Sigmoid colon (tissue), 7 donors: ENCODE data around the gene PEX14. TPM values are rescaled to one million over a fixed set of nuclear protein-coding genes. Genes with fewer than 3 reads are reported as not detected.
A peak's percentile ranks its signal among the peaks of the same experiment; 100 is the strongest.

Source experiments
- DNase-seq: peaks from one replicate; pipeline ENCODE4 v3.0.0-alpha.2; 2019
- H3K27ac ChIP-seq, 4 donors: fragments of 200-600 bp; sonication (generic); one replicate each; pipeline ENCODE4 v1.5.1; 2016 to 2019; ENCODE audit warnings: mild to moderate bottlenecking in 1 of 4
- H3K27me3 ChIP-seq, 3 donors: fragments of 200-600 bp; sonication (generic); one replicate each; pipeline ENCODE4 v1.5.1; 2019; ENCODE audit warnings: mild to moderate bottlenecking in 1 of 3
- H3K36me3 ChIP-seq, 4 donors: fragments of 200-600 bp; sonication (generic); one replicate each; pipeline ENCODE4 v1.5.1; 2016 to 2019
- H3K4me1 ChIP-seq, 4 donors: fragments of 200-600 bp; sonication (generic); one replicate each; pipeline ENCODE4 v1.5.1; 2017 to 2019
- H3K4me3 ChIP-seq, 4 donors: fragments of 200-600 bp; sonication (generic); one replicate each; pipeline ENCODE4 v1.5.1; 2017 to 2019; ENCODE audit warnings: mild to moderate bottlenecking in 2 of 4, moderate library complexity in 1 of 4
- H3K9me3 ChIP-seq, 4 donors: fragments of 200-600 bp in 3 of 4; sonication (generic) in 3 of 4; one replicate each; pipeline versions ENCODE4 v1.5.1 to v1.6.1; 2013 to 2019
- EP300 ChIP-seq, 4 donors: sonication (generic); formaldehyde crosslinking; IDR thresholded peaks; one replicate each; pipeline ENCODE4 v1.6.1; 2017; ENCODE audit warnings: antibody characterized with exemption in 4 of 4
- POLR2A ChIP-seq, 2 donors: fragments of 450-650 bp; IDR thresholded peaks; one replicate each; pipeline ENCODE4 v1.6.1; 2016; ENCODE audit warnings: antibody characterized with exemption in 2 of 2, mild to moderate bottlenecking in 2 of 2, moderate library complexity in 2 of 2
- POLR2AphosphoS5 ChIP-seq, 4 donors: sonication (generic); formaldehyde crosslinking; IDR thresholded peaks; one replicate each; pipeline ENCODE4 v1.6.1; 2017; ENCODE audit warnings: antibody characterized with exemption in 4 of 4
- WGBS, 2 donors: extraction: QIAGEN DNeasy Blood & Tissue Kit; methylation state at CpG; one replicate each; pipeline ENCODE4 v1.1.7; 2013; 5-methylcytosine and 5-hydroxymethylcytosine counted together
- intact Hi-C: fragments of 100-400 bp; cut with DNase I; formaldehyde crosslinking; loops from one replicate; pipeline ENCODE4 v1.15.1; 2023
- polyA plus RNA-seq, 3 donors: library from polyadenylated mRNA; stranded (reverse); fragments of 200-250 nt; gene quantifications; one replicate each; pipeline ENCODE4 v1.2.3, GENCODE V29; 2013
- total RNA-seq, 4 donors: library from RNA; depleted of rRNA; stranded (reverse); fragments of >200 nt; gene quantifications; one replicate each; pipeline ENCODE4 v1.1.0, GENCODE V29; 2016
- TF ChIP-seq, protein P1 (sequence below), 4 experiments: fragments of 450-650 bp in 3 of 4; fragments of 200-600 bp in 1 of 4; IDR thresholded peaks; one replicate each; pipeline ENCODE4 v1.5.1; 2016 to 2019; ENCODE audit warnings: antibody characterized with exemption in 4 of 4, mild to moderate bottlenecking in 3 of 4, moderate library complexity in 2 of 4
- donor health status: healthy with polysubstance abuse.
- donor health status: Bipolar disorder and iron deficiency.
- donor health status: healthy.

The PEX14 gene
- total and polyA plus RNA-seq, 7 donors, result 8.3 to 23.3 (median 14.4) TPM

- 79% methylated on average over 6 of the region's 6 CpGs for WGBS, 2 donors
- TF ChIP-seq EP300 (IDR thresholded peaks at IDR 0.05), result no peak
- TF ChIP-seq, protein P1, sequence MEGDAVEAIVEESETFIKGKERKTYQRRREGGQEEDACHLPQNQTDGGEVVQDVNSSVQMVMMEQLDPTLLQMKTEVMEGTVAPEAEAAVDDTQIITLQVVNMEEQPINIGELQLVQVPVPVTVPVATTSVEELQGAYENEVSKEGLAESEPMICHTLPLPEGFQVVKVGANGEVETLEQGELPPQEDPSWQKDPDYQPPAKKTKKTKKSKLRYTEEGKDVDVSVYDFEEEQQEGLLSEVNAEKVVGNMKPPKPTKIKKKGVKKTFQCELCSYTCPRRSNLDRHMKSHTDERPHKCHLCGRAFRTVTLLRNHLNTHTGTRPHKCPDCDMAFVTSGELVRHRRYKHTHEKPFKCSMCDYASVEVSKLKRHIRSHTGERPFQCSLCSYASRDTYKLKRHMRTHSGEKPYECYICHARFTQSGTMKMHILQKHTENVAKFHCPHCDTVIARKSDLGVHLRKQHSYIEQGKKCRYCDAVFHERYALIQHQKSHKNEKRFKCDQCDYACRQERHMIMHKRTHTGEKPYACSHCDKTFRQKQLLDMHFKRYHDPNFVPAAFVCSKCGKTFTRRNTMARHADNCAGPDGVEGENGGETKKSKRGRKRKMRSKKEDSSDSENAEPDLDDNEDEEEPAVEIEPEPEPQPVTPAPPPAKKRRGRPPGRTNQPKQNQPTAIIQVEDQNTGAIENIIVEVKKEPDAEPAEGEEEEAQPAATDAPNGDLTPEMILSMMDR (IDR thresholded peaks at IDR 0.05), result no peak
- no peak for TF ChIP-seq POLR2AphosphoS5 (IDR thresholded peaks at IDR 0.05)
- no peak for TF ChIP-seq POLR2A (IDR thresholded peaks at IDR 0.05)
- Histone ChIP-seq H3K9me3 (no peaks in the 10 kb centered on the region), H3K4me1 (peaks cover 0 to 28% (median 18%) of the 10 kb centered on the region in 4 donors), H3K36me3 (no peaks in the 10 kb centered on the region), H3K4me3 (no peak overlapping the region), H3K27ac (no peak overlapping the region), H3K27me3 (no peaks in the 10 kb centered on the region)
- no peak for DNase-seq
- intact Hi-C loops, result no loop called here
These were observed 122.0 kb downstream of the PEX14 start for GRCh38 chr1:10596780-10597179.

DNA sequence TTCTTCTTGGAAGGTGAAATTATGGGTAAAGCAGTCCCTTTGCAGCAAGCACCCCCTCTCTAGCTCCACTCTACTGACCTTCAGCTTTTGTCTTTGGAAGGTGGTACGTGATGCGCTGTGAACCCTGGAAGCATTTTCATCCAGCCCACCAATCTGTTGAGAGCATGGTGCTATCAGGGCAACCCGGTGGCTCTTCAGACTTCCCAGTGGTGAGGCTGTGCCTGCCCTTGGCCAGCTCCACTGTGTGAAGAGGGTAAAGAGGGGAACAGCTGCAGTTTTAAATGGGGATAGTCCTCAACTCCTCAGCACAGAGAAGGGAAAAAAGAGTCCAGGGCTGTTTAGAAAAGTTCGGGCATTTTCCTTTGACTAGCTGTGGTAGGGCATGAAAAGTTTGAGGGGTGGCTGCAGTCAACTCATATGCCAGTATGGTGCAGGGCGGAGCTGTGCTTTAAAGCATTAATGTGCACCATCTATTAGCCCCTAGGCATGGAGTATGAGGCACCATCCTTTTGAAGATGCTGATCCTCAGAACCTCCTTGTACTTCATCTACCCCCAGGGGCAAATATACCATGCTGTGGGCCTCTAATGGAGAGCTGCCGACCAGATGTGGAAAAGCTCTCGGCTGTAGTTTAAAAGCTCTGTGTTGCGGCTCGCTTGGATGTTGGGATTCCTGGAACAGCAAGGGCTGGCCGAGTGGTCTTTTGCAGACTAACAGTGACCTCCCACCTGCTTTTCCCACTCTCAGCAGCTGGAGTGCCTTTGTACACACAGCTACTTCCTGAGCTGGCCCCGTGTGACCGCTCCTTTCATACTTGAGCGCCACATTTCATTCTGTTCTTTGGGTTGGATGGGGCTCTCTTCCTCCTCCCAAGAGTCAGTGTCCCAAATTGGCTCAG, 123.0 kb downstream of the PEX14 start:
- no peak for TF ChIP-seq EP300 (IDR thresholded peaks at IDR 0.05)
- TF ChIP-seq POLR2AphosphoS5 (IDR thresholded peaks at IDR 0.05), result no peak
- TF ChIP-seq POLR2A (IDR thresholded peaks at IDR 0.05), result no peak
- TF ChIP-seq, protein P1 (IDR thresholded peaks at IDR 0.05), result no peak
- H3K27me3 ChIP-seq, result no peaks in the 10 kb centered on the region
- 92 to 95% methylated on average over 13 of the region's 13 CpGs for WGBS, 2 donors
- peaks cover 0 to 19% (median 10%) of the 10 kb centered on the region in 4 donors for H3K4me1 ChIP-seq
- no peak overlapping the region for H3K4me3 ChIP-seq
- no peak overlapping the region for H3K27ac ChIP-seq
- DNase-seq, result peak; percentile 43
- H3K36me3 ChIP-seq, result no peaks in the 10 kb centered on the region
- no peaks in the 10 kb centered on the region for H3K9me3 ChIP-seq
- intact Hi-C loops, result no loop called here

GRCh38 chr1:10598389-10598702, 123.6 kb downstream of the PEX14 start:
- Histone ChIP-seq H3K4me3 (no peak overlapping the region), H3K9me3 (no peaks in the 10 kb centered on the region), H3K27me3 (no peaks in the 10 kb centered on the region), H3K27ac (no peak overlapping the region), H3K36me3 (no peaks in the 10 kb centered on the region), H3K4me1 (peaks cover 0 to 13% (median 5%) of the 10 kb centered on the region in 4 donors)
- no peak for TF ChIP-seq POLR2AphosphoS5 (IDR thresholded peaks at IDR 0.05)
- TF ChIP-seq POLR2A (IDR thresholded peaks at IDR 0.05), result no peak
- TF ChIP-seq, protein P1 (IDR thresholded peaks at IDR 0.05), result no peak
- no peak for TF ChIP-seq EP300 (IDR thresholded peaks at IDR 0.05)
- 88 to 89% methylated on average over 6 of the region's 6 CpGs for WGBS, 2 donors
- intact Hi-C loops, result no loop called here
- peak; percentile 43 for DNase-seq

- H3K4me3 ChIP-seq, result no peak overlapping the region
- no peak for DNase-seq
- no peak overlapping the region for H3K27ac ChIP-seq
- TF ChIP-seq, protein P1 (IDR thresholded peaks at IDR 0.05), result no peak
- no peak for TF ChIP-seq EP300 (IDR thresholded peaks at IDR 0.05)
- no peak for TF ChIP-seq POLR2A (IDR thresholded peaks at IDR 0.05)
- no peak for TF ChIP-seq POLR2AphosphoS5 (IDR thresholded peaks at IDR 0.05)
- no peaks in the 10 kb centered on the region for H3K9me3 ChIP-seq
- intact Hi-C loops, result no loop called here
- 64 to 81% methylated on average over 6 of the region's 6 CpGs for WGBS, 2 donors
- peaks cover 0 to 10% (median 4%) of the 10 kb centered on the region in 4 donors for H3K4me1 ChIP-seq
- no peaks in the 10 kb centered on the region for H3K27me3 ChIP-seq
- H3K36me3 ChIP-seq, result no peaks in the 10 kb centered on the region
These were observed 124.6 kb downstream of the PEX14 start for GRCh38 chr1:10599194-10599861.
